Loucy (cell line): ENCODE results near the gene TRPM1.

Source experiments
- H2AFZ ChIP-seq: fragments of 200-600 bp; sonication (generic); 2 replicates; pipeline ENCODE4 v1.6.0; 2016; ENCODE audit warnings: antibody characterized with exemption, mild to moderate bottlenecking, low read length, moderate library complexity
- H3F3A ChIP-seq: fragments of 200-600 bp; 2 replicates; pipeline ENCODE4 v1.6.0; 2016; ENCODE audit warnings: antibody characterized with exemption, low read depth, mild to moderate bottlenecking
- H3K27me3 ChIP-seq: fragments of 200-600 bp; sonication (generic); 2 replicates; pipeline ENCODE4 v1.6.1; 2014; ENCODE audit warnings: low read length, mild to moderate bottlenecking; ENCODE audit not compliant: insufficient read depth, poor library complexity, severe bottlenecking
- H3K36me3 ChIP-seq: fragments of 200-600 bp; sonication (generic); 2 replicates; pipeline ENCODE4 v1.6.1; 2016; ENCODE audit warnings: low read length; ENCODE audit not compliant: insufficient read depth
- H3K4me1 ChIP-seq: fragments of 200-600 bp; sonication (generic); 2 replicates; pipeline ENCODE4 v1.5.1; 2014; ENCODE audit warnings: low read length, mild to moderate bottlenecking; ENCODE audit not compliant: insufficient read depth, poor library complexity, severe bottlenecking
- H3K4me2 ChIP-seq: fragments of 200-600 bp; sonication (generic); 2 replicates; pipeline ENCODE4 v1.6.0; 2014; ENCODE audit warnings: antibody characterized with exemption, low read length, low read depth, mild to moderate bottlenecking; ENCODE audit not compliant: poor library complexity, severe bottlenecking
- H3K4me3 ChIP-seq: fragments of 200-600 bp; sonication (generic); 2 replicates; pipeline ENCODE4 v1.5.1; 2014; ENCODE audit warnings: low read length, mild to moderate bottlenecking, mixed read lengths; ENCODE audit not compliant: poor library complexity, severe bottlenecking
- H3K79me2 ChIP-seq: fragments of 200-600 bp; sonication (generic); 2 replicates; pipeline ENCODE4 v1.6.1; 2014; ENCODE audit warnings: low read length; ENCODE audit not compliant: insufficient read depth
- H3K9ac ChIP-seq: fragments of 200-600 bp; sonication (generic); 2 replicates; pipeline ENCODE4 v1.6.0; 2014; ENCODE audit warnings: mild to moderate bottlenecking, low read depth, low read length, moderate library complexity; ENCODE audit not compliant: poor library complexity, severe bottlenecking
- H3K9me2 ChIP-seq: fragments of 200-600 bp; sonication (generic); replicated peaks from 2 replicates; pipeline ENCODE4 v1.6.1; 2016; ENCODE audit warnings: low read depth, low read length, mixed read lengths
- H3K9me3 ChIP-seq: fragments of 200-600 bp; sonication (generic); 2 replicates; pipeline ENCODE4 v1.6.1; 2014; ENCODE audit warnings: mild to moderate bottlenecking, antibody characterized with exemption, low read length, low read depth; ENCODE audit not compliant: insufficient read depth
- H4K20me1 ChIP-seq: fragments of 200-600 bp; sonication (generic); 2 replicates; pipeline ENCODE4 v1.6.0; 2014; ENCODE audit warnings: antibody characterized with exemption, low read length, mild to moderate bottlenecking; ENCODE audit not compliant: insufficient read depth, poor library complexity, severe bottlenecking
- EZH2phosphoT487 ChIP-seq: fragments of 200-600 bp; IDR thresholded peaks from 2 replicates; pipeline ENCODE4 v1.6.1; 2018; ENCODE audit warnings: antibody characterized with exemption, mild to moderate bottlenecking, moderate library complexity, borderline replicate concordance
- TF ChIP-seq, protein P1 (sequence below): fragments of 200-600 bp; sonication (generic); conservative IDR thresholded peaks from 2 replicates; pipeline ENCODE4 v1.5.1; 2014; ENCODE audit warnings: mild to moderate bottlenecking, antibody characterized with exemption, low read length

TRPM1 gene

DNA sequence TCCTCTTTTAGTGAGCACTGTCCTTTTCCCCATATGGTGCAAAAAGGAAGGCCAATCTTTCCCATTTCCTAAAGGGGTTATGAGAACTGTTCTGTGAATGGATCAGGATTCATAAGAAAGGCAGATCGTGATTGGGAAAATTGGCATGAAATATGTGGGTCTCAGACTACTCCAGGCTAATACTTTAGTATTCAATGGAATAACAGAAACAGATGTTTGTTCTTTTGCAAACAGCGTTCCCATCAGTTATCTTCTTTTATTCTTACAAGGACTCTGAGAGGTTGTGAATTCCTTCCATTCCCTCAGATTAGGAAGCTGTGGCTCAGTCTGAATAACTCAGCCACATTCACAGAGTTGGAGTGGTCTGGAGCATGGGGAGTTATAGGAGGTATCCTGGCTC, 58.8 kb downstream of the TRPM1 start:
- Histone ChIP-seq H3K9ac (no peak overlapping the region), H4K20me1 (no peaks in the 10 kb centered on the region), H2AFZ (no peak overlapping the region), H3K4me1 (no peaks in the 10 kb centered on the region), H3F3A (no peaks in the 10 kb centered on the region), H3K4me2 (no peak overlapping the region), H3K4me3 (no peak overlapping the region), H3K9me3 (no peaks in the 10 kb centered on the region), H3K9me2 (no peaks in the 10 kb centered on the region), H3K79me2 (no peaks in the 10 kb centered on the region), H3K27me3 (no peaks in the 10 kb centered on the region), H3K36me3 (no peaks in the 10 kb centered on the region)
- TF ChIP-seq EZH2phosphoT487, result no peak
- TF ChIP-seq, protein P1, sequence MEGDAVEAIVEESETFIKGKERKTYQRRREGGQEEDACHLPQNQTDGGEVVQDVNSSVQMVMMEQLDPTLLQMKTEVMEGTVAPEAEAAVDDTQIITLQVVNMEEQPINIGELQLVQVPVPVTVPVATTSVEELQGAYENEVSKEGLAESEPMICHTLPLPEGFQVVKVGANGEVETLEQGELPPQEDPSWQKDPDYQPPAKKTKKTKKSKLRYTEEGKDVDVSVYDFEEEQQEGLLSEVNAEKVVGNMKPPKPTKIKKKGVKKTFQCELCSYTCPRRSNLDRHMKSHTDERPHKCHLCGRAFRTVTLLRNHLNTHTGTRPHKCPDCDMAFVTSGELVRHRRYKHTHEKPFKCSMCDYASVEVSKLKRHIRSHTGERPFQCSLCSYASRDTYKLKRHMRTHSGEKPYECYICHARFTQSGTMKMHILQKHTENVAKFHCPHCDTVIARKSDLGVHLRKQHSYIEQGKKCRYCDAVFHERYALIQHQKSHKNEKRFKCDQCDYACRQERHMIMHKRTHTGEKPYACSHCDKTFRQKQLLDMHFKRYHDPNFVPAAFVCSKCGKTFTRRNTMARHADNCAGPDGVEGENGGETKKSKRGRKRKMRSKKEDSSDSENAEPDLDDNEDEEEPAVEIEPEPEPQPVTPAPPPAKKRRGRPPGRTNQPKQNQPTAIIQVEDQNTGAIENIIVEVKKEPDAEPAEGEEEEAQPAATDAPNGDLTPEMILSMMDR, result no peak

GRCh38 chr15:31041610-31042009, 59.9 kb downstream of the TRPM1 start:
- no peak overlapping the region for H2AFZ ChIP-seq

DNA sequence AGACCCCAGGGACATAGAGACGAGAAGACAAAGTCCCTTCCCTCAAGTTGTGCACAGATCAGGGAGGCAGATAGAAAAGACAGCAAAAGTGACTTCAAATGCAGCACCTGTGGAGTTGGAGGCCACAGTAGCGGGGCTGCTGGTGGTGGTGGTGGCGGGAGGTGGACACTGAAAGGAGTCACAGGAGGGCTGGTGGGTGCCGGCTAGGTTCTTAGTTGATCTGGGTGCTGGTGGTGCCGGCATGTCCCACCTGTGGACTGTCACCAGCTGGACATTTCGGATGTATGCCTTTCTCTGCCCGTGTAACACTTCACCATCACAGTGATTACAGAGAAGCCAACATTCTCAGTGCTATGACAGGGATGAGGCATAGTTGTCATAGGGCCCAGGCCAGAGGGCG, 60.9 kb downstream of the TRPM1 start:
- Histone ChIP-seq H3K79me2 (no peaks in the 10 kb centered on the region), H3K4me3 (no peak overlapping the region), H3K9me2 (no peaks in the 10 kb centered on the region), H3K4me2 (no peak overlapping the region), H4K20me1 (no peaks in the 10 kb centered on the region), H3F3A (no peaks in the 10 kb centered on the region), H2AFZ (no peak overlapping the region), H3K4me1 (no peaks in the 10 kb centered on the region), H3K36me3 (no peaks in the 10 kb centered on the region), H3K9me3 (no peaks in the 10 kb centered on the region), H3K9ac (no peak overlapping the region), H3K27me3 (no peaks in the 10 kb centered on the region)
- TF ChIP-seq, protein P1, result no peak
- TF ChIP-seq EZH2phosphoT487, result no peak

More at GRCh38 chr15:31041610-31042009, 59.9 kb downstream of the TRPM1 start:
- Histone ChIP-seq H3K36me3 (no peaks in the 10 kb centered on the region), H3K27me3 (no peaks in the 10 kb centered on the region), H3K9me2 (no peaks in the 10 kb centered on the region), H3K4me3 (no peak overlapping the region), H3K4me1 (no peaks in the 10 kb centered on the region), H3K9me3 (no peaks in the 10 kb centered on the region), H3K79me2 (no peaks in the 10 kb centered on the region), H3K4me2 (no peak overlapping the region), H4K20me1 (no peaks in the 10 kb centered on the region), H3F3A (no peaks in the 10 kb centered on the region), H3K9ac (no peak overlapping the region)
- TF ChIP-seq, protein P1, result no peak
- no peak for TF ChIP-seq EZH2phosphoT487
